Right cardiac atrium (tissue), 5 donors: ENCODE measurements around the gene SPATA46. TPM values are rescaled to one million over a fixed set of nuclear protein-coding genes. Genes with fewer than 3 reads are reported as not detected.

ENCODE experiments used
- ATAC-seq, 2 donors: fragments of 200-7000 bp; cut with Tn5 transposase; one replicate each; pipeline versions ENCODE4 v1.8.0 to v1.9.1; 2020; ENCODE audit warnings: moderate library complexity in 2 of 2, mild to moderate bottlenecking in 1 of 2
- DNase-seq, 3 donors: peaks; one replicate each; pipeline ENCODE4 v3.0.0-alpha.2; 2020
- H3K27ac ChIP-seq: one replicate; pipeline ENCODE4 v1.5.1; 2013; ENCODE audit warnings: mild to moderate bottlenecking, low read length, control low read depth, moderate library complexity
- H3K27me3 ChIP-seq: one replicate; pipeline ENCODE4 v1.6.1; 2013; ENCODE audit not compliant: control insufficient read depth, insufficient read depth
- H3K4me1 ChIP-seq: one replicate; pipeline ENCODE4 v1.6.1; 2013; ENCODE audit warnings: low read length; ENCODE audit not compliant: control insufficient read depth, insufficient read depth
- H3K4me3 ChIP-seq: one replicate; pipeline ENCODE4 v1.5.1; 2013; ENCODE audit warnings: low read length, control low read depth
- H3K9me3 ChIP-seq: one replicate; pipeline ENCODE4 v1.6.1; 2013; ENCODE audit warnings: low read length; ENCODE audit not compliant: control insufficient read depth
- whole genome bisulfite sequencing: extraction: QIAGEN DNeasy Blood & Tissue Kit; methylation state at CpG from one replicate; pipeline ENCODE4 v1.1.7; 2013; 5-methylcytosine and 5-hydroxymethylcytosine counted together
- intact Hi-C, 4 donors: fragments of 100-400 bp; cut with DNase I; formaldehyde crosslinking; loops; one replicate each; pipeline versions ENCODE4 v1.11.0 to v1.14.0; 2022 to 2023
- polyA plus RNA-seq: library from polyadenylated mRNA; stranded (reverse); fragments of 200-250 nt; gene quantifications from one replicate; pipeline ENCODE4 v1.2.3, GENCODE V29; 2013
- total RNA-seq, 4 donors: library from RNA; stranded (reverse); fragmentation: NEBNext Ultra II Directional; extraction: Animal tissue kit (Norgen Biotek cat#: 25700); gene quantifications; one replicate each; pipeline ENCODE4 v1.2.1, GENCODE V29; 2021
- donor health status: healthy with polysubstance abuse.
- donor health status: DM: no; HTN: yes; CAD: no.
- donor health status: DM: no; HTN: no; CAD: no.
- donor health status: DM: no; HTN: yes; CAD: no; lungs with severe emphysema.
- donor health status: DM: yes; HTN: yes; CAD: no.

The SPATA46 gene
- total and polyA plus RNA-seq, 5 donors, result not detected

DNA sequence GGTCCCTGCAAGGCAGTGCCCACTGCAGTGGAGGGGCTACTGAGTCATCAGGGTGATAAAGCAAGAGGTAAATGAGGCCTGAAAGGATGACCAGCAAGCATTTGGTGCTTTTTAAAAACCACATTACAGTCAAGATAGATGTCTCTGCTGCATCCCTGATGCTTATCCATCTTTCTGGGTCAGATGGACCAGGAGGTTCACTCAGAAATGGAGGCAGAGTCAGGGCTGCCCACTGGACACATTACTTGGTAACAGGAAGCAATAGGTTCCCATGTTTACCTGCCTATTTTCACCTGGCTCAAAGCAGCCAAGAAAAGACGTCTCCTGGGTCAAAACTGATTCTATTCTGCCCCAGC lies 3.6 kb downstream of the SPATA46 start:
- Histone ChIP-seq H3K9me3 (no peaks in the 10 kb centered on the region), H3K27ac (no peak overlapping the region), H3K4me3 (no peak overlapping the region), H3K4me1 (no peaks in the 10 kb centered on the region), H3K27me3 (no peaks in the 10 kb centered on the region)
- DNase-seq, result no peak
- intact Hi-C loops, result no loop called here
- WGBS, result 75% methylated on average over 1 of the region's 1 CpG
- ATAC-seq, result no peak

DNA sequence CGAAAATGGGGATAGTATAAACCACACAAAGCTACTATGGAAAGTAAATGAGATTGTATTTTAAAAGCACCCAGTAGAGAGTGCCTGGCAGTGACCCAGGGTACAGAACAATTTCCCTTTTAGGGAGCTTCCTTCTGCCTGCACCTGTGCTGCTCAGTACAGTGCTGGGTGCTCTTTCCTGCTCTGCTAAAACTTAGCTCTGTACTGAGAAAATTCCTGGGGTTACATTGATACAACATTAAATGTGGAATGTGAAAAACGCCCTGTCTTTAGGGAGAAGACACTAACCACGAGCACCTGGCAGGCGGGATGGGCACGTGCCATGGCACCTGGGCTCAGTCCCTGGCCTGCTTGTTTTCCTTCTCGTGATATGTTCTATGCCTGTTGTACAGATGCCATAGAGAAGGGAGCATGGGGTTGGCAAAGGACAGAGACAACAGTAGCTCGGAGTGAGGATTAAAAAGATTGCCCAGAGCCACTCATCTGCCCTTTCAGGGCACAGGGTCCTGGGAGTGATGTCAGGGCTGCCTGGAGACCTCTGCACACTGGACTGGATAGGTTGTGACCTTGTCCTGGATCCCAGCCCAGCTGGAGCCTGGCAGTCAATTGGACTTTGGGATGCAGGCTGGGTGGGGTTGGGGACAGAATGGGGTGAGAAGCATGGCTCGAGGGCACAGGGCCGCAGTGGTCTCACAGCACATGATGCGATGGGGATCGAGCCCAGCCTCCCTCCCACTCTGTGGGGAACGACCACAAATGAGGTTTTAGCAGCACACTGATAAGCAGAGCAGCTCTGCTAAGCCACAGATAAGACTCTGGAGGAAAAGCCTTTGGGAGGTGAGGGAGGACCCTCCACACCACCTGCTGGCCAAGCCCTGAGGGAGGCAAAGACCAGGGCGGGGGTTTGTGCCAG lies 4.2 kb downstream of the SPATA46 start:
- peak in 1 of 2 donors; percentile 10 for ATAC-seq

DNA sequence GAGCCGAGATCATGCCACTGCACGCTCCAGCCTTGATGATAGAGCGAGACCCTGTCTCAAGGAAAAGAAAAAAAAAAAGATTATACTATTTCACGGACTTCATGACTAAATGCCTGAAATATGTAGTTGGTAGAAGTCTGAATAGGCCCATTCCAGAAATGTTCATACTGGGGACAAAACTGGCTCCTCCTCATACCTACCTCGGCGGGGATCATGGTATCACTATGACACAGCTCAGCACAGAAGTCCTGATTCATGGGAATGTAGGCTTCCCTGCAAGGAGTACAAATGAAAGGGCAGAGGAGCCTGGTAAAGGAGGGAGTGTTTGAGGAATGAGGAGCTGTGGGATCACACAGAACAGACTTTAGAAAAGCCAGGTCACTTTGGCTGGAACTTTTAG lies 5.0 kb downstream of the SPATA46 start:
- intact Hi-C loops, result no loop called here
- no peak for ATAC-seq
- DNase-seq, result no peak
- no peaks in the 10 kb centered on the region for H3K27me3 ChIP-seq
- H3K27ac ChIP-seq, result no peak overlapping the region
- no peaks in the 10 kb centered on the region for H3K4me1 ChIP-seq
- 90% methylated on average over 6 of the region's 6 CpGs for WGBS
- no peak overlapping the region for H3K4me3 ChIP-seq
- H3K9me3 ChIP-seq, result no peaks in the 10 kb centered on the region

More for the DNA sequence above, 4.2 kb downstream of the SPATA46 start:
- intact Hi-C loops, result no loop called here
- no peak overlapping the region for H3K4me3 ChIP-seq
- H3K27me3 ChIP-seq, result no peaks in the 10 kb centered on the region
- 55% methylated on average over 13 of the region's 13 CpGs for WGBS
- no peak overlapping the region for H3K27ac ChIP-seq
- DNase-seq, result no peak
- no peaks in the 10 kb centered on the region for H3K9me3 ChIP-seq
- H3K4me1 ChIP-seq, result no peaks in the 10 kb centered on the region

DNA sequence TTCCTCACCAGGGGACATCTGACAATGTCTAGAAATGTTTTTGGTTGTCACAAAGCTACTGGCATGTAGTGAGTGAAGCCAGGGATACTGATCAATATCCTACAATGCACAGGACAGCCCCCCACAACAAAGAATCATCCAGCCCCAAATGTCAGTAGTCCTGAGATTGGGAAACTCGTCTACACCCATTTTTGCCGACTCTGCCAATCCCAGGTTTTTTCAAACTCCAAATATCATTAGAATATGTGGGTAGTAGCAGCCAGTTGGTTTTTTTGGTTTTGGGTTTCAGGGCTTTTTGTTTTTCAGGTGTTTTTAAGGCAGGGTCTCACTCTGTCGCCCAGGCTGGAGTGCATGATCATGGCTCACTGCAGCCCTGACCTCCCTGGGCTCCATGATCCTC lies 5.9 kb downstream of the SPATA46 start:
- Histone ChIP-seq H3K27ac (no peak overlapping the region), H3K9me3 (no peaks in the 10 kb centered on the region), H3K4me1 (no peaks in the 10 kb centered on the region), H3K27me3 (no peaks in the 10 kb centered on the region), H3K4me3 (no peak overlapping the region)
- DNase-seq (no peak), ATAC-seq (no peak)
- WGBS, result 96% methylated on average over 3 of the region's 3 CpGs
- intact Hi-C loops, result no loop called here

DNA sequence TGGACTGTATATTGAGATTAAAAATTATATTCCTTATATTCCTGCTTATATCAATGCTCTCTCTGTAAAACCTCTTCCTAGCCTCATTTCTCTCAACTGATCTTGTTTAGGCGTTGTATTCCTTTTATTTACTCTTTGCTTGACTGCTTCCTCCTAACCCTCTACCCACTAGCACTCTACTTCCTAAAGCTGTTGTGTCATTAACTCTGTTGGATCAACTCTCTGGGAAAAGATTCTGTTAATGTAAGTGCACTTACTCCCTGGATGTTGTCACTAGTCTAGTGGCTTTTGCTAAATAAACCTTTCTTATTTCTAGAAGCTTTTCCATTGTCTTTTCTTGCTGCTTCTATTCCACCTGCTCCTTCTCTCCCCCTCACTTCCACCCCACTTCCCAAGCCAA lies 6.5 kb downstream of the SPATA46 start:
- Histone ChIP-seq H3K9me3 (no peaks in the 10 kb centered on the region), H3K4me3 (no peak overlapping the region), H3K4me1 (no peaks in the 10 kb centered on the region), H3K27me3 (no peaks in the 10 kb centered on the region), H3K27ac (no peak overlapping the region)
- ATAC-seq (no peak), DNase-seq (no peak)
- WGBS, result 91% methylated on average over 1 of the region's 1 CpG
- intact Hi-C loops, result no loop called here

DNA sequence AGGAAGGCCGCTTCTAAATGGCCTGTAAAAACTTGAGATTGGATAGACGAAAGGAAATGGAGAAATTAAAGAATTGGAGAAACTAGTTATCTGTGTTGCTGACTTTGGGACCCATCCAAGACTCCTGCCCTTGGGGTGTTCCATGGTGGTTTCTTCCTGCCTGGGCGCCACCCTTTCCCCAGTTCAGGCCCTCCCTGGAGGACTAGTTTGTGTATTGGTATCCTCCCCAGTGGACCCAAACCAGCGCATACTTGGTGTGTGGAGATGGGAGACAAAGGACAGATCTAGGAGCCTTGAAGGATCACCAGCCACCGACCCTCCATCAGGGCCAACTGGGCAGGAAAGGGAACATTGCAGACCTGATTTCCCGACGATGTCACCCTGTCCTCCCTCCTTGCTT lies 7.1 kb downstream of the SPATA46 start:
- no peak overlapping the region for H3K4me3 ChIP-seq
- no peaks in the 10 kb centered on the region for H3K27me3 ChIP-seq
- intact Hi-C loops, result no loop called here
- ATAC-seq (peak in 1 of 2 donors; percentile 34), DNase-seq (no peak)
- WGBS, result 75% methylated on average over 7 of the region's 7 CpGs
- H3K27ac ChIP-seq, result no peak overlapping the region
- no peaks in the 10 kb centered on the region for H3K4me1 ChIP-seq
- H3K9me3 ChIP-seq, result no peaks in the 10 kb centered on the region

DNA sequence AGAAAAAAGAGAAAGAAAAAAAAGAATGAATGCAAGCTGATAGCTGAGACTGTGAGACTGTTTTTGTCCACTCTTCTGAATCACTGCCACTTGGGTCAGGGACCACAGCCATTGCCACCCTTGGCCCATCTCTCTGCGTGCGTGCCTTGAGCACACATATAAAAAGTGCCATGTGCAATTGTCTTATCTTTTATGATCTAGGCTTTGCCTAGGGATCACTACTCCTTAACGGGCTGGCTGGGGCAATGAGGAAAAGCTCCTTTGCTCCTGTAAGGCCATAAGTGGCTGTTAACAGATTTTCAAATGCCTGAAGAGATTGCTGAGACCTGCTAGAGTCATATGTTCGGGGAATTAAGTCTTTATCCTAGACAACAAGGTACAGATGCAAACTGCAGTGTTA lies 8.2 kb downstream of the SPATA46 start:
- H3K9me3 ChIP-seq, result no peaks in the 10 kb centered on the region
- H3K27ac ChIP-seq, result no peak overlapping the region
- WGBS, result 81% methylated on average over 4 of the region's 4 CpGs
- DNase-seq (no peak), ATAC-seq (no peak)
- no peaks in the 10 kb centered on the region for H3K27me3 ChIP-seq
- intact Hi-C loops, result no loop called here
- H3K4me3 ChIP-seq, result no peak overlapping the region
- no peaks in the 10 kb centered on the region for H3K4me1 ChIP-seq

DNA sequence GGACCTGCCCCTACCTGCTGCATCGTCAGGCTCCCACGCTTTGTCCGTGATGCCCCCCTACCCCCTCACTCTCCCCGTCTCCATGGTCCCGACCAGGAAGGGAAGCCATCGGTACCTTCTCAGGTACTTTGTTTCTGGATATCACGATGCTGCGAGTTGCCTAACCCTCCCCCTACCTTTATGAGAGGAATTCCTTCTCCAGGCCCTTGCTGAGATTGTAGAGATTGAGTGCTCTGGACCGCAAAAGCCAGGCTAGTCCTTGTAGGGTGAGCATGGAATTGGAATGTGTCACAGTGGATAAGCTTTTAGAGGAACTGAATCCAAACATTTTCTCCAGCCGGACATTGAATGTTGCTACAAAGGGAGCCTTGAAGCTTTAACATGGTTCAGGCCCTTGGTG lies 8.9 kb downstream of the SPATA46 start:
- no peak for ATAC-seq
- intact Hi-C loops, result no loop called here
- WGBS, result 88% methylated on average over 10 of the region's 10 CpGs

DNA sequence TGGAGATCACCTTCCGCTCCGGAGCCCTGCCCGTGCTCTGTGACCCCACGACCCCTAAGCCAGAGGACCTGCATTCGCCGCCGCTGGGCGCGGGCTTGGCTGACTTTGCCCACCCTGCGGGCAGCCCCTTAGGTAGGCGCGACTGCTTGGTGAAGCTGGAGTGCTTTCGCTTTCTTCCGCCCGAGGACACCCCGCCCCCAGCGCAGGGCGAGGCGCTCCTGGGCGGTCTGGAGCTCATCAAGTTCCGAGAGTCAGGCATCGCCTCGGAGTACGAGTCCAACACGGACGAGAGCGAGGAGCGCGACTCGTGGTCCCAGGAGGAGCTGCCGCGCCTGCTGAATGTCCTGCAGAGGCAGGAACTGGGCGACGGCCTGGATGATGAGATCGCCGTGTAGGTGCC lies 9.6 kb downstream of the SPATA46 start:
- ATAC-seq (peak; percentile 24 to 48), DNase-seq (peak in 2 of 3 donors; percentile 56 to 58)
- H3K9me3 ChIP-seq, result no peaks in the 10 kb centered on the region
- H3K27me3 ChIP-seq, result no peaks in the 10 kb centered on the region
- intact Hi-C loops, result no loop called here
- H3K4me1 ChIP-seq, result no peaks in the 10 kb centered on the region
- H3K27ac ChIP-seq, result no peak overlapping the region
- WGBS, result 73% methylated on average over 36 of the region's 36 CpGs
- no peak overlapping the region for H3K4me3 ChIP-seq

More for the DNA sequence above, 8.9 kb downstream of the SPATA46 start:
- DNase-seq, result no peak
- H3K4me1 ChIP-seq, result no peaks in the 10 kb centered on the region
- no peak overlapping the region for H3K4me3 ChIP-seq
- H3K9me3 ChIP-seq, result no peaks in the 10 kb centered on the region
- H3K27ac ChIP-seq, result no peak overlapping the region
- no peaks in the 10 kb centered on the region for H3K27me3 ChIP-seq

DNA sequence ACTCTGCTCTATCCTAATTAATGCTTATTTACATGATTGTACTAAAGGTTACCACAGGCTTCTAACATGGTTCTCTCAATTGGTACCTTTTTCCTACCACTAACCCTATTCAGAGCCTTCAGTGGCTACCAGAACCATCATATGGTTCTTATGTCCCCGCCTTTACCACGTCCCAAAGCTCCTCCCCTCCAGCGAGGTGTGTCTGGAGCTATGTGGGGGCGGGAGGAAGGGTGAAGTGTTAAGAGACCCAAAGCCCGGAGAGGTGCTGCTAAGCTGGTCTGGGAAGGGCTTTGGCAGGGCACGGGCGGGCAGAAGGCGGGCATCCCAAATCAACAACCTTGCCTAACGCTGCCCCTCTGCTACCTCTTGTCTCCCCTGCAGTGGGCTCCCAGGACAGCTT lies 10.0 kb downstream of the SPATA46 start:
- Histone ChIP-seq H3K27me3 (no peaks in the 10 kb centered on the region), H3K4me3 (no peak overlapping the region), H3K27ac (no peak overlapping the region), H3K9me3 (no peaks in the 10 kb centered on the region), H3K4me1 (no peaks in the 10 kb centered on the region)
- ATAC-seq (no peak), DNase-seq (no peak)
- intact Hi-C loops, result no loop called here
- 81% methylated on average over 9 of the region's 9 CpGs for WGBS

DNA sequence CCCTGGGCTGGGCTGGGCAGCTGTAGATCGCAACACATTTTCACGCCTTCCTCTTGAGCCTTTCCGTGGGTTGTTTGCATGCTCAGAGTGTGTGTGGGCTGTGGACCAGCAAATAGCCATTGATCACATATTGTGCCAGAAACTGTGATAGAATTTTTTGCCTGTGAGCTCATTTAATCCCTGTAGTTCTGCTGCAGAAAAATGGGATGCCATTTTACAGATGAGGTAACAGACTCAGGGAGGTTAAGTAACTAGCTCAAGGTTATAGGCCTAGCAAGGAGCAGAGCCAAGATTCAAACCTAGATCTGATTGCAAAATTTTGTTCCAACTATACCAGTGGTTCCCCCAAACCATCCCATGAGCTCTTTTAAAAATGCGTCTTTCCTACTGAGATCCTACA lies 10.5 kb downstream of the SPATA46 start:
- no peaks in the 10 kb centered on the region for H3K27me3 ChIP-seq
- no peaks in the 10 kb centered on the region for H3K9me3 ChIP-seq
- intact Hi-C loops, result no loop called here
- H3K27ac ChIP-seq, result no peak overlapping the region
- DNase-seq (no peak), ATAC-seq (no peak)
- WGBS, result 71% methylated on average over 4 of the region's 4 CpGs
- H3K4me1 ChIP-seq, result no peaks in the 10 kb centered on the region
- H3K4me3 ChIP-seq, result no peak overlapping the region
